ENCODE data around the gene AMZ2.
A peak's percentile ranks its signal among the peaks of the same experiment; 100 is the strongest.

The AMZ2 gene

GRCh38 chr17:68301438-68301959, 53.7 kb downstream of the AMZ2 start:
- TF ChIP-seq, protein P1, sequence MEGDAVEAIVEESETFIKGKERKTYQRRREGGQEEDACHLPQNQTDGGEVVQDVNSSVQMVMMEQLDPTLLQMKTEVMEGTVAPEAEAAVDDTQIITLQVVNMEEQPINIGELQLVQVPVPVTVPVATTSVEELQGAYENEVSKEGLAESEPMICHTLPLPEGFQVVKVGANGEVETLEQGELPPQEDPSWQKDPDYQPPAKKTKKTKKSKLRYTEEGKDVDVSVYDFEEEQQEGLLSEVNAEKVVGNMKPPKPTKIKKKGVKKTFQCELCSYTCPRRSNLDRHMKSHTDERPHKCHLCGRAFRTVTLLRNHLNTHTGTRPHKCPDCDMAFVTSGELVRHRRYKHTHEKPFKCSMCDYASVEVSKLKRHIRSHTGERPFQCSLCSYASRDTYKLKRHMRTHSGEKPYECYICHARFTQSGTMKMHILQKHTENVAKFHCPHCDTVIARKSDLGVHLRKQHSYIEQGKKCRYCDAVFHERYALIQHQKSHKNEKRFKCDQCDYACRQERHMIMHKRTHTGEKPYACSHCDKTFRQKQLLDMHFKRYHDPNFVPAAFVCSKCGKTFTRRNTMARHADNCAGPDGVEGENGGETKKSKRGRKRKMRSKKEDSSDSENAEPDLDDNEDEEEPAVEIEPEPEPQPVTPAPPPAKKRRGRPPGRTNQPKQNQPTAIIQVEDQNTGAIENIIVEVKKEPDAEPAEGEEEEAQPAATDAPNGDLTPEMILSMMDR (IDR thresholded peaks at IDR 0.05; ENCODE audit: low read length, missing control alignments): no peak
- no peak overlapping the region for H3K4me3 ChIP-seq (replicated peaks; ENCODE audit: low read depth, low read length)
- no peak for DNase-seq (ENCODE audit: low read depth)

- no peak overlapping the region for H3K4me3 ChIP-seq (replicated peaks; ENCODE audit: low read depth, low read length)
- TF ChIP-seq, protein P1 (IDR thresholded peaks at IDR 0.05; ENCODE audit: low read length, missing control alignments): no peak
- peak; percentile 54 for DNase-seq (ENCODE audit: low read depth)
These were observed 54.3 kb downstream of the AMZ2 start for GRCh38 chr17:68302066-68302564.

DNA sequence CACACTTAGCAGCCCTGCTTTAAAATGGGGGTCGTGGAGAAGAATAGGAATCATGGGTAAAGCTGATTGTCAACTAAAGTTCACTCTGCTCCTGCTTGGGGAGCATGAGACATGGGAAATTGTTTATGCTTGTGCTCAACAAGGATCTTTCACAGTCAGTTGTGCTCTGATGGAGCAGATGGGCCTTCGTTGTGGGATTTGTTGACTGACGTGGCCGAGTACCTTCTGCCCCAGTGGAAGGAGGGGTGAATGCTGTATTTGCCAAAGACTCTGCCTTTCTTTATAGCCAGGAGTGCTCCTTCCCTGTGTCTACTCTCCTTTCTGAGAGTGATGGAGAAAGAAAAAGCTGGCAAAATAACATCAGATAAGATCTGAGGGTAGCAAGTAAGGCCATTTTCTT, 54.8 kb downstream of the AMZ2 start:
- TF ChIP-seq, protein P1 (IDR thresholded peaks at IDR 0.05; ENCODE audit: low read length, missing control alignments): no peak
- no peak overlapping the region for H3K4me3 ChIP-seq (replicated peaks; ENCODE audit: low read depth, low read length)
- DNase-seq (ENCODE audit: low read depth): no peak

DNA sequence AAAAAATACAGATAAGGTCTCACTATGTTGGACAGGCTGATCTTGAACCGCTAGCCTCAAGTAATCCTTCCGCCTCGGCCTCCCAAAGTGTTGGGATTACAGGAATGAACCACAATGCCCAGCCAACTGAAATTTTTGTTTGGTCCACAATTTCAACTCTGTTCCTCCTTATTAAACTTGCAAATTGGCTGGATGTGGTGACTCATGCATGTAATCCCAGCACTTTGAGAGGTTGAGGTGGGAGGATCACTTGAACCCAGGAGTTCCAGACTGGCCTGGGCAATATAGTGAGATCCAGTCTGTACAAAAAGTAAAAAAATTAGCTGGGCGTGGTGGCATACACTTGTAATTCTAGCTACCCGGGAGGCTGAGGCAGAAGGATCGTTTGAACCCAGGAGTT, 56.9 kb downstream of the AMZ2 start:
- no peak overlapping the region for H3K4me3 ChIP-seq (replicated peaks; ENCODE audit: low read depth, low read length)
- DNase-seq (ENCODE audit: low read depth): no peak
- TF ChIP-seq, protein P1 (IDR thresholded peaks at IDR 0.05; ENCODE audit: low read length, missing control alignments): no peak

DNA sequence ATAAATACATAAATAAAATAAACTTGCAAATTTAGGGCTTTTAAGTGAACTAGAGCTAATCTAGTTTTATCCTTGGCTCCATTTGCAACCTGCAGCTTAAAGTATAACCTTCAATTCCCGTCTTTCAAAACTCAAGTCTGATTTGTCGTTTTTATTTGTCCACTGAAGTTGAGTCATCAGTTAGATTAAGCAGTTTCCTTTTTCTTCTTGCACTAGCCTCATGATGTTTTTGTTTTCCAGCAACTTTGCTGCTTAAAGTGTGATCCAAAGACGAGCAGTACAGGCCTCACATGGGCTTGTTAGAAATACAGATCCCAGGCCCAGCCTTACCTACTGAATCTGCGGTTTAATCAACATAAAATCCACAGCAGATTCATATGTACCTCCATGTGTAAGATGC, 57.3 kb downstream of the AMZ2 start:
- H3K4me3 ChIP-seq (replicated peaks; ENCODE audit: low read depth, low read length): no peak overlapping the region
- peak; percentile 42 for DNase-seq (ENCODE audit: low read depth)
- TF ChIP-seq, protein P1 (IDR thresholded peaks at IDR 0.05; ENCODE audit: low read length, missing control alignments): no peak
